ENCODE results near the gene THRA.

THRA gene

DNA sequence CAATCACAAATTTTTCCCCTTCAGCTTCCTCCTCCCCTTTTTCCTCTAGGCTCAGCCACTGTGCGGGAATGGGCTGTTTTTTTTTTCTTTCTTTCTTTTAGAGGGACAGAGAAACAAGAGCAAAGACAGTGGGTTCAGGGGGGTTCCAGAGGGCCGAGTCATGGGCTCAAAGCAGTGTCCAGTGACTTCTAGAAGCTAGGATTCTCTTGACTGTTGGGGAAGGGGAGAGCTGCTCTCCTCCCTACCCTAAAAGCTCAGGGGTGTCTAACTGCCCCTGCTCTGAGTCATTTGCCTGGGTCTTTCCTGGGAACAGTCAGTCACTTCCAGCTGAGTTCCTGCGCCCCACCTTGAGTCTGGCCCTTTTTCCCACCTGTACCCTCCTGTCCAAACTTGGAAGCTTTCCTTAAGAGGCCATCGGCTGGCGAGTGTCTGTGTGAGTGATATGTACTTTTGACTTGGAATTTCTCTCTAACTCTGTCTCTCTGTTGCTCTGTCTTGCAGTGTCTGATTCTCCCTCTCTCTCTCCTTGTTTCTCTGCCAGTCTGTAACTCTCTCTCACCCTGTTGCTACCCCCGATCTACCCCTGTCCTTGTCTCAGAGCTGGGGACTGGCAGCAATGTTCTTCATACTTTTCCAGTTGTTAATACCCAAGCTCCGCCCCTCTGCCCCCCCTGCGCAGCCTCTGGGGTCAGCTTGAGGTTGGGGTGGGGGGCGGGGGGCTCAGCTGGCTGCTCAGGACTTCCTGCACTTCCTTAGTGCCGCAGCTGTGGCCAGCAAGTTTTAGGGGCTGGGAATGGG is 2.4 kb downstream of the THRA start:
- no peak for DNase-seq (ENCODE audit: low spot score)

GRCh38 chr17:40065769-40066510 is 3.2 kb downstream of the THRA start:
- DNase-seq (ENCODE audit: low spot score): no peak

DNA sequence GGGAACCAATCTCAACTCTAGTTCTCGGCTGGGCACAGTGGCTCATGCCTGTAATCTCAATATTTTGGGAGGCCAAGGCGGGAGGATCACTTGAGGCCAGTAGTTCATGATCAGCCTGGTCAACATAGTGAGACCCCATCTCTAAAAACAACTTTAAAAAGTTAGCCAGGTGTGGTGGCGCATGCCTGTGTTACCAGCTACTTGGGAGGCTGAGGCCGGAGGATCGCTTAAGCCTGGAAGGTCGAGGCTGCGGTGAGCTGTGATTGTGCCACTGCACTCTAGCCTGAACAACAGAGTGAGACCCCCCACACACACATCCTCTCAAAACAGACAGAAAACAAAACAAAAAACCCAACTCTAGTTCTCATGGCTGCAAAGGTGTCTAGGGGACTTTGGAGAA is 4.9 kb downstream of the THRA start:
- no peak for DNase-seq (ENCODE audit: low spot score)

GRCh38 chr17:40068129-40068581 is 5.4 kb downstream of the THRA start:
- no peak for DNase-seq (ENCODE audit: low spot score)

- DNase-seq (ENCODE audit: low spot score): no peak
Measured at GRCh38 chr17:40068584-40068916, 5.8 kb downstream of the THRA start.

DNA sequence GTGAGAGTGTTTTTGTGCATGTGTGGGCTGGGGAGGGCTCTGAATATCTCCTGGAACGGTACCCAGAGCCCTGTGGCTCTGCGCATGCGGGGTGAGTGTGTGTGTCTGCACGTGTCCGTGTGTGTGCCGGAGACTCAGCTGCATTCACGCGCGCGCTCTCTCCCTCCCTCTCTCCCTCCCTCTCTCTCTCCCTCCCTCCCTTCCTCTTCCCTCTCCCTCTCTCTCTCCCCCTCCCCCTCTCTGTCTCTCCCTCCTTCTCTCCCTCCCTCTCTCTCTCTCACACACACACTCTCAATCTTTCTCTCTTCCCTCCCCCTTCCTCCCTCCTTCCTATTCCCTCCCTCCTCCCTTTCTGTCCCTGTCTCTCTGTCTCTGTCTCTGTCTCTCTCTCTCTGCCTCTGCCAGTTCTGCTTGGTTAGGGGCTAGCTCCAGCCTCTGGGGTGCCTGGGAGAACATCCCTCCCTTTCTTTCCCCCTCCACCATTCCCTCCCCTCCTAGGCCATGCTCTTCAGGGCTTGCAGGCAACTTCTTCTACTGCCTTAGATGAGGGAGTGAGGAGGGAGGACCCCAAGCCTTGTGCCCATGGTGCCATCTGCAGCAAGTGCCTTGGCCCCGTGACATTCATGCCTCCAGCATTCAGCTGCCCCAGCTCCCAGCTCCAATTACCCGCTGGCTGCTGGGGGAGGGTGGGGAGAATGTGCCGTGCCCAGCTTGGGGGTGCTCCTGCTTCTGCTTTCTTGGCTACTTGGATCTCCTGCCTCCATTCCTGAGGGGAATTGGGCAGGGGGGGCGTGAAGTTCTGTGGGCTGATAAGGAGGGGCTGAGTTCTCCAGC is 6.4 kb downstream of the THRA start:
- DNase-seq (ENCODE audit: low spot score): peak; percentile 79

DNA sequence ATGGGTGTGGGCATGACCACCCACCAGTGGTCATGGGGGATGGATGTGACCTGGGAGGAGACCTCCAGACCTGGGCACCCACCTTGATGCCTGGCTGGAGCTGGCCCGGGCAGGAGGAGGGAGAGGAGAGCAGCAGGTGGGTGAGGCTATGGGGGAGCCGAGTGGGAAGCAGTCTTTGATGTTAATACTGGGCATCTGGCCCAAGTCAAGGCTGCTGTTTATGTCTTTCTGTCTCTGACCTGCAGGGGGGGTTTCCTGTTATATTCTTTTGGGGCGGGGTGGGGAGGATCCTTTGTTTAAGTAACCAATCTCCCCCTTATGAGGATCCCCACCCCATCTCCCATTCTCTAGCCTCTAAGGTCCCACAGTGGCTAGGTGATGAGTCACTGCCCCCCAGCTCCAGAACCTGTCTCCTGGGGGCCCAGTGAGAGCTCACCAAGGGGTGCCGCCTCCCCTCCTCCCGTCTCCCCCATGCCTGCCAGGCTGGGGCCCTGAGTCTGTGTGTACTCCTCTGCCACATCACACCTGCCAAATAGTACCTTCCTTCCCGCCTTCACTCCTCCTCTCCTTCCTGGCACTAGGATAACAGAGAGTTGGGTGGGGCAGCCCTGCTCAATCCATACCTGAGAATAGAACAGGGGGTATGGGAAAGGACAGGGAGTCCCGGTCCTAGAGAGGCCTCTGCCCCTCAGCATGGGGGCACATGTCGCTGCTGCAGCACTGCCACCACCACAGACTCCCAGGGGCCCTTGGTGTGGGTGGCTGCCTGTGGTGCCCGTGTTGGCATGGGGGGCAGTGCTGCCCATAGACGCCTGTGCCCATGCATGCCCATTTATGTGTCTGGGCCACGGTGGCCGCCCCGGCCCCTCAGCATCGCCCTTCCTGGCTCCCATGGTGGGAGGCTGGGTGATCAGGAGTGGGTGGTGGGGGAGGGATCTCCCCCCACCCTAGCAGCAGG is 7.3 kb downstream of the THRA start:
- DNase-seq (ENCODE audit: low spot score): peak; percentile 42

- no peak for DNase-seq (ENCODE audit: low spot score)
Measured at GRCh38 chr17:40070709-40071312, 8.0 kb downstream of the THRA start.

DNA sequence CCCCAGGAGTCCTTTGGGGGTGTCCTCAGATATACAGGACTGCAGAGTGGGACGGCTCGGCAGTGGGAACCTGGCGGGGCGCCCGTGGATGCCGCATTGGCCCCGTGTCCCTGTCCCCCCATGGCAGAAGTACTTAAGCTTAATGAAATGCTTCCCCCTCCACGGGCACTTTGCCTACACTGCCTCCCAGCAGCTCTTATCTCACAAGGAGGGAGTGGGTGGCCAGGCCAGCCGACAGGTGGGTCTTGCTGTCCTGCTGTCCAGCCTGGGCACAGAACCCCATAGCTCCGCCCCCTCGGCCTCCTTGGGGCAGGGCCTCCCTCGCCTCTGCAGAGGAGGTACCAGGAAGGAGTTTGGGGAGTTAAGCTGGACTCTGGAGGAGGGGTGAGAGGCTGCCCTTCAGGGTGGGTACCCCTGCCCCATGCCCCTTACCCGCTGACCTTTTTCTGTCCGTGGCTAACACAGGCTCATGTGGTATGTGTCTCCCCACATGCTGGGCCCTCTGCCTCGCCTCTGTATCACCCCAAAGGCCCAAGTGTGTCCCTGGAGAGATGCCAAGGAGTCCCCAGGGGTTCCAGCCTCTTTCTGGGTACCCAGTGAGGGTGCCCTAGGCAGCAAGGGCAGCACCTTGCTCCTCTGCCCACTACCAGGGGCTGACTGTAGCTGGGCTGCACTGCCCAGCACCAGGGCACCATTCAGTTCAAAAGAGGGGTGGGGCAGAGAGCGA is 8.7 kb downstream of the THRA start:
- no peak for DNase-seq (ENCODE audit: low spot score)

DNA sequence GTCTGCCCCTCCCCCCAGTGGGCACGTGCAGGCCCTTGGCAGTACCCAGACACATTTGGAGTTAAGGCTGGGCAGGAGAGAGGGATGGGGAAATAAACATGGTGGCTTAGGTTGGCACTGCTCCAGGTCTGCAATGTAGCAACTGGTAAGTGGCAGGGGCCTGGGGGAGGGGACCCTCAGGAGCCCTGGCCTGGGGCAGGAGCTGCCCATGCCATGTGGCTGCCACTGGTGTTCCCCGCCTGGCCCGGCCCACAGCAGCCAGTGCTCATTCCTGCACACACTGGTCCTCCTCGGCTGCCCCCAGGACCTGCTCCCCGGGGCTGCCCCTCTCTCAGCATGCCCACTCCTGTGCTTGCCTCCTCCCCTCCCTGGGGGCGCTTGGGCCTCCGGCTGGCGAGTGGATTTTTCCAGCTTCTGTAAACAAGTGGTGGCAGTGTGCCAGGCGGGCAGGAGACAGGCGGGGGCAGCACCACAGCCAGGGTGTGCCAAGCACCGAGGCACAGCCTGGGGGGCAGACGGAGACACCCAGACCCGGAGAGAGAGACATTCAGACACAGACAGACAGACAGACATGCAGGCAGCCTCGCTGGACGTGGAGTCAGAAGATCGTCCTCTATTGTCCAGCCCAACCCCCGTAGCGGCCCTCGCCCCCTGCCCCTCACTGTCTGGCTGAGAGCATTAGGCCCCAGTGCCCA is 9.4 kb downstream of the THRA start:
- no peak for DNase-seq (ENCODE audit: low spot score)

DNA sequence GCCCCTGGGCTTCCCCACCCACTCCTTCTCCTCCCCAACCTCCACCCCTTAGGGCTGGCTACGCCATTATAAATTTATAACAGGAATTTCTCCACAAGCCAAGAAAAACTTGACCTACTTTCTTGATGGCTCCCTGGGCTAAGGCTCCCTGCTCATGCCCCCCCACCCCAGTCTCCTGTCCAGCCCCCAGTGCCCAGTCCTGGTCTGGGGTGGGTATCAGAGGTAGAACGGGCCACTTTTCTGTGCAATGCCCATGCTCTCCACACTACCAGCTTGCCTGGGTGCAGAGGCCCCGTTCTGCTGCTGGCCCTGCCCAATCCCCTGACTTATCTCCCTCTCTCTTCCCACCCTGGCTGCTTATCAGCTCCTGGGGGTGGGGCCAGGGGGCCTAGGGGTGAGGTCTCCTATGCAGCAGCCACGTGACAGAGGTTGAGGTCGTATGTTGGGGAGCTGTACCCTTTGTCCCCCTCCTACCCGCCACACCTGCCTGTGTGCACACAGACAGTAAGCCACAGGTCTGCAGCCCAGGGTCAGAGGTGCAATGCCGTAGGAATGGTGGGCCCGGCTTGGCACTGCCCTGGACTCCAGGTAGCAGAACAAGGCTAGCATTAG is 10.1 kb downstream of the THRA start:
- DNase-seq (ENCODE audit: low spot score): no peak

DNA sequence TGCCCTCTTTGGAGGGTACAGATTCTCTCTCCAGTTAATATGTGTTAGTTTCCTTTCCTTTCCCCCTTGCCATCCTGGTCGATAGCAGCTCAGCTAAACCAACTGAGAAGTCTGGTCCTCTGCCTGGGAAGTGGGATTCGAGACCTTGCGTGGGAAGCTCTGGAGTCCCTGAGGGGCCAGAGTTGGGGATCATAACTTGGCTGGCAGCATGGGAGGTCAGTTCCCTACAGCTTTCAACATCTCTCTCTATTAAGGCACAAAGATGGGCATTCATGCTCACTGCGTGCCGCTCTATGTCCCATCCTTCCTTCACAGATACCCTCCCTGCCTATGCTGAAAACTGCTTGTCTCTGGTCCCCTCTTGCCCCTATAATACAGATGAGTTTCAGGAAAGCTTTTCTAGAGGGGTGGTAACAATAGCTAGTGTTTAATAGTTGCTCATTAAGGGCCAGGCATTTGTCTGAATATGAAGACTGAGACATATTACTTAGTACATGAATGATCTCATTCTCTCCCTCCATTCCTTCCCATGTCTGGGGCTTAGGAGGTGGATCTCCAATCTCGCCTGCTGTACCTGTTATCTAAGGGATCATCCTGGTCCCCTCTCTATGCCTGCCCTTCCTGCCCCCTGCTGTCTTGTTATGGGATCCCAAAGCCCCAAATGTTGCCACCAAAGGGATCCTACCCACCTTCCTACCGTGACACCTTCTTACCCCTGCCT is 10.8 kb downstream of the THRA start:
- DNase-seq (ENCODE audit: low spot score): no peak

- DNase-seq (ENCODE audit: low spot score): no peak
Measured at GRCh38 chr17:40074175-40074512, 11.4 kb downstream of the THRA start.

GRCh38 chr17:40074871-40075200 is 12.1 kb downstream of the THRA start:
- no peak for DNase-seq (ENCODE audit: low spot score)

- peak; percentile 58 for DNase-seq (ENCODE audit: low spot score)
Measured at GRCh38 chr17:40075201-40075941, 12.6 kb downstream of the THRA start.

- DNase-seq (ENCODE audit: low spot score): no peak
Measured at GRCh38 chr17:40075942-40076498, 13.3 kb downstream of the THRA start.

DNA sequence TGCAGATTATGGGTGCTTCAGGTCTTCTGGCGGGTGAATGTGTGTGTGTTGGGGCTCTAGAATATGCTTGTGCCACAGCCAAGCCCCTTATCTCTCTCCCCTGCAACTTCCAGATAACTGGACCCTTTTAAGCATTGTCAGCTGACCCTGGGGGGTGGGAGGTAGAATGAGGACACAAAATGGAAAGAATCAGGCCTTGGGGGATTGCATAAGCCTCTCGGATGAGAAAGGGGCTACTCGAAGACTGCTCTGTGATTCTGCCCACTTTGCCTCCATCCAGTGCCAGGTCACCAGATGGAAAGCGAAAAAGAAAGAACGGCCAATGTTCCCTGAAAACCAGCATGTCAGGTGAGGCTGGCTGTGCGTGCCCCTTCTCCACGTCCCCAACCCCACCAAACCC is 13.8 kb downstream of the THRA start:
- no peak for DNase-seq (ENCODE audit: low spot score)
